ENCODE results near the gene CDK17.

CDK17 gene

GRCh38 chr12:96437171-96437445 is 36.9 kb upstream of the CDK17 start:
- TF ChIP-seq CSDC2 (CRISPR knock-in tag; IDR thresholded peaks at IDR 0.05): no peak
- no peak for TF ChIP-seq ISL1 (CRISPR knock-in tag; IDR thresholded peaks at IDR 0.05)
- TF ChIP-seq CSRNP3 (CRISPR knock-in tag; IDR thresholded peaks at IDR 0.05): no peak
- TF ChIP-seq GLIS3 (CRISPR knock-in tag; IDR thresholded peaks at IDR 0.05): no peak
- TF ChIP-seq TCF4 (CRISPR knock-in tag; IDR thresholded peaks at IDR 0.05; ENCODE audit: borderline replicate concordance): no peak
- no peak for TF ChIP-seq ZFP30 (CRISPR knock-in tag; IDR thresholded peaks at IDR 0.05)
- no peak for TF ChIP-seq RARB (CRISPR knock-in tag; IDR thresholded peaks at IDR 0.05)
- no peak for TF ChIP-seq POU6F1 (CRISPR knock-in tag; IDR thresholded peaks at IDR 0.05; ENCODE audit: borderline replicate concordance, low read depth)
- no peak for TF ChIP-seq OSR1 (CRISPR knock-in tag; IDR thresholded peaks at IDR 0.05)
- TF ChIP-seq ZC3H10 (CRISPR knock-in tag; IDR thresholded peaks at IDR 0.05): no peak
- no peak for TF ChIP-seq TOX (CRISPR knock-in tag; IDR thresholded peaks at IDR 0.05; ENCODE audit: borderline replicate concordance)
- TF ChIP-seq CREB5 (CRISPR knock-in tag; IDR thresholded peaks at IDR 0.05; ENCODE audit: low read depth): no peak
- TF ChIP-seq ZNF8 (CRISPR knock-in tag; IDR thresholded peaks at IDR 0.05): no peak
- TF ChIP-seq PATZ1 (CRISPR knock-in tag; IDR thresholded peaks at IDR 0.05; ENCODE audit: borderline replicate concordance): no peak
- TF ChIP-seq TSHZ2 (CRISPR knock-in tag; IDR thresholded peaks at IDR 0.05): no peak
- TF ChIP-seq ZFP3 (CRISPR knock-in tag; IDR thresholded peaks at IDR 0.05): no peak
- TF ChIP-seq BACH2 (CRISPR knock-in tag; IDR thresholded peaks at IDR 0.05; ENCODE audit: borderline replicate concordance): no peak
- no peak for TF ChIP-seq SNAI2 (CRISPR knock-in tag; IDR thresholded peaks at IDR 0.05)
- TF ChIP-seq PPARA (CRISPR knock-in tag; IDR thresholded peaks at IDR 0.05; ENCODE audit: borderline replicate concordance): no peak
- no peak for TF ChIP-seq ZNF70 (CRISPR knock-in tag; IDR thresholded peaks at IDR 0.05)

GRCh38 chr12:96436366-96437170 is 36.3 kb upstream of the CDK17 start:
- no peak for TF ChIP-seq OSR1 (CRISPR knock-in tag; IDR thresholded peaks at IDR 0.05)
- no peak for ATAC-seq

More at GRCh38 chr12:96437171-96437445, 36.9 kb upstream of the CDK17 start:
- ATAC-seq: no peak

- no peak for ATAC-seq
- no peak for TF ChIP-seq BACH2 (CRISPR knock-in tag; IDR thresholded peaks at IDR 0.05; ENCODE audit: borderline replicate concordance)
- no peak for TF ChIP-seq PATZ1 (CRISPR knock-in tag; IDR thresholded peaks at IDR 0.05; ENCODE audit: borderline replicate concordance)
- no peak for TF ChIP-seq TSHZ2 (CRISPR knock-in tag; IDR thresholded peaks at IDR 0.05)
- TF ChIP-seq OSR1 (CRISPR knock-in tag; IDR thresholded peaks at IDR 0.05): no peak
- no peak for TF ChIP-seq PPARA (CRISPR knock-in tag; IDR thresholded peaks at IDR 0.05; ENCODE audit: borderline replicate concordance)
- no peak for TF ChIP-seq ZFP30 (CRISPR knock-in tag; IDR thresholded peaks at IDR 0.05)
- no peak for TF ChIP-seq ZC3H10 (CRISPR knock-in tag; IDR thresholded peaks at IDR 0.05)
- no peak for TF ChIP-seq ZNF70 (CRISPR knock-in tag; IDR thresholded peaks at IDR 0.05)
- TF ChIP-seq ISL1 (CRISPR knock-in tag; IDR thresholded peaks at IDR 0.05): no peak
- no peak for TF ChIP-seq SNAI2 (CRISPR knock-in tag; IDR thresholded peaks at IDR 0.05)
- no peak for TF ChIP-seq ZFP3 (CRISPR knock-in tag; IDR thresholded peaks at IDR 0.05)
- no peak for TF ChIP-seq CSDC2 (CRISPR knock-in tag; IDR thresholded peaks at IDR 0.05)
- TF ChIP-seq TOX (CRISPR knock-in tag; IDR thresholded peaks at IDR 0.05; ENCODE audit: borderline replicate concordance): no peak
- no peak for TF ChIP-seq ZNF8 (CRISPR knock-in tag; IDR thresholded peaks at IDR 0.05)
- no peak for TF ChIP-seq ESRRG (CRISPR knock-in tag; IDR thresholded peaks at IDR 0.05)
- no peak for TF ChIP-seq GLIS3 (CRISPR knock-in tag; IDR thresholded peaks at IDR 0.05)
- no peak for TF ChIP-seq ZNF565 (CRISPR knock-in tag; conservative IDR thresholded peaks at IDR 0.05; ENCODE audit: low read depth)
These were observed 33.9 kb upstream of the CDK17 start for GRCh38 chr12:96434107-96434506.
